GM18508 (cell line): ENCODE results near the gene MTF1.
"Not testable (repeated sequence)": the region's sequence is repeated elsewhere in the genome, so short reads cannot be mapped to it uniquely, and the experiment has no call there.

Source experiments
- ATAC-seq: cut with Tn5 transposase; IDR thresholded peaks from one replicate; pipeline ENCODE4 v1.9.1; 2021; ENCODE audit warnings: moderate number of reproducible peaks; ENCODE audit not compliant: insufficient read depth, unreplicated experiment

MTF1 gene

DNA sequence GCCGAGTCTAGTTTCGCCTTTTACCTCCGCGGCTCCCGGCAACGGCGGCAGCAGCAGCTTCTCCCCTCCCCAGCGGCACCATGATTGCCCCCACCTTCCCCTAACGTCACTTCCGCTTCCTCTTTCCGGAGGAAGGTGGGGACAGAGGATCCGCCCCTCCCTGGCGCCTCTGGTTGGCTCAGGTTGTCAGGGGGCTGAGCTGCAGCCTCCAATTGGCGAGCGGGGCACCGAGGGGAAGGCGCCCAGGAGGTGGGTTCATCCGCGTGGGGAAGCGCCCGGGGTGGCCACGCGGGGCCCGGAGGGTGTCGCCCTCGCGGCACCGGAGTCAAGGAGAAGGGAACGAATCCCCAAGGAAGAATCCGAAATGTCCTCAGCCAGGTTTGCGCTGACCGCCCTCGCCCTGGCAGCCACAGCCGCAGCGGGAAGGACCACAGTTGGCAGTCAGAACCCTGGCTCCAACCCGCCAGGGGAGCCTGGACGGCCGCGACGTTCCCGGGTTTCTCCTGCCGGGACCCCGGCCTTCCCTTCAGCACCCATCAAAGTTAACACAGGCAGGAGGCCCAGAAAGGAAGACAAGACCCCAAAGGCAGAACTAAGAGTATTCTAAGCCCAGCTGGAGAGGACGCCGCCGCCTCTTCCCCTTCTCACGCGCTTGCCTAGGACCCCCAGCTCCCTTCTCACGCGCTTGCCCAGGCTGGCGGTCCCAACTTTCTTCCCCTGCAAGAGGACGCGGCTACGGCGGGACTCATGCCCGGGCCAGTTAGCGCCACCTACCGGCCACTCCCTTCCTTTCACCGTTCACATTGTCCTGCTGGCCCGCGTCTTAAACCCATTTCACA, at the start of gene MTF1:
Gene MTF1, minus strand, starts transcription at position 86 of the 839 bp plus-strand sequence. CDS start 1,934 bp downstream, outside the sequence.
- ATAC-seq: peak; percentile 68

GRCh38 chr1:37908531-37908930, 49.1 kb upstream of the MTF1 start:
- ATAC-seq: not testable (repeated sequence)

DNA sequence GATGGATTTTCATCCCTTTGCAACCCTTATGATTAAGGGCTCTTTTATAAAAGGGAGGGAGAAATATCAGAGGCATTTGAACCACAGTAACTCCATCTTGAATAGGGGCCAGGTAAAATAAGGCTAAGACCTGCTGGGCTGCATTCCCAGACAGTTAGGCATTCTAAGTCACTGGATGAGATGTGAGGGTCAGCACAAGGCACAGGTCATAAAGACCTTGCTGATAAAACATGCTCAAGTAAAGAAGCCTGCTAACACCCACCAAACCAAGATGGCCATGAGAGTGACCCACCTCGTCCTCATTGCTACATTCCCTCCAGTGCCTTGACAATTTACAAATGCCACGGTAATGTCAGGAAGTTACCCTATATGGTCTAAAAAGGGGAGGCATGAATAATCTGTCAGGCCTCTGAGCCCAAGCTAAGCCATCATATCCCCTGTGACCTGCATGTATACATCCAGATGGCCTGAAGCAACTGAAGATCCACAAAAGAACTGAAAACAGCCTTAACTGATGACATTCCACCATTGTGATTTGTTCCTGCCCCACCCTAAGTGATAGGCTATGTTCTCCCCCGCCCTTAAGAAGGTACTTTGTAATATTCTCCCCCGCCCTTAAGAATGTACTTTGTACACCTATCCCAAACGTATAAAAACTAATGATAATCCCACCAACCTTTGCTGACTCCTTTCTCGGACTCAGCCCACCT, 48.2 kb upstream of the MTF1 start:
- ATAC-seq: not testable (repeated sequence)

DNA sequence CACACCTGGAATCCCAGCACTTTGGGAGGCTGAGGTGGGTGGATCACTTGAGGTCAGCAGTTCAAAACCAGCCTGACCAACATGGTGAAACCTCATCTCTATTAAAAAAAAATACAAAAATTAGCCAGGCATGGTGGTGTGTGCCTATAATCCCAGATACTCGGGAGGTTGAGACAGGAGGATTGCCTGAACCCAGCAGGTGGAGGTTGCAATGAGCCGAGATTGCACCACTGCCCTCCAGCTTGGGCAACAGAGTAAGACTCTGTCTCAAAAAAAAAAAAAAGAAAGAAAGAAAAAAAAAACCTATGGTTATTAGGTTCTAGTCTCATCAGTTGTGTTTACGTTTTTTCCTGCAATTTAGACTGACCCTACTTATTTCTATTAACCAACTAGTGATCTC, 47.2 kb upstream of the MTF1 start:
- ATAC-seq: not testable (repeated sequence)

DNA sequence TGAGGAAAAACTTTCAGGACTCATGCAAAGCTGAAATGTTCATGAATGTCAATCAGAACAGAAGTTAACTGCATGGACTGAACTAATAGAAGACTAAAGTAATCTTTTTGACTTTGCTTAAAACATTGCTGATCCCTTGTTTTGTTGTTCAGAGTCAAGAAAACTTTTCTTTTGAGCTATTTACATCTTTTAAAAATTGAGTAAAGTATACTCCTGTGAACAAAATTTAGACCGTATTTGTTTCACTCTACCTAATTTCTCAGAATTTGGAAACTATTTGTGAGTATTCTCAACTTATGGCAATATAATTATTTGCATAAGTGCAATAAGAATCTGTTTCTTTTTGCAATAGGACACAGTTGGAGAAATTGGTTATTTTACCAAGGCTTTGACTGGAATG, 46.3 kb upstream of the MTF1 start:
- ATAC-seq: no peak

- not testable (repeated sequence) for ATAC-seq
These were observed 44.5 kb upstream of the MTF1 start for GRCh38 chr1:37903921-37904320.

GRCh38 chr1:37902983-37903382, 43.6 kb upstream of the MTF1 start:
- ATAC-seq: no peak

DNA sequence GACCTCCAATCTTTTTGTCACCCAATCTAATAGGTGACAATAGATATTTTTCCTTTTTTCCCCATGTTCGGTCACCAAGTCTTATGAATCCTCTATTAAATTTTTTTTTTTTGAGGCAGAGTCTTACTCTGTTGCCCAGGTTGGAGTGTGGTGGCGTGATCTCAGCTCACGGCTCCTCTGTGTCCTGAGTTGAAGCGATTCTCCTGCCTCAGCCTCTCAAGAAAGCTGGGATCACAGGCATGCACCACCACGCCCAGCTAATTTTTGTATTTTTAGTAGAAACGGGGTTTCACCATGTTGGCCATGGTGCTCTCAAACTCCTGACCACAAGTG, 42.5 kb upstream of the MTF1 start:
- ATAC-seq: no peak

DNA sequence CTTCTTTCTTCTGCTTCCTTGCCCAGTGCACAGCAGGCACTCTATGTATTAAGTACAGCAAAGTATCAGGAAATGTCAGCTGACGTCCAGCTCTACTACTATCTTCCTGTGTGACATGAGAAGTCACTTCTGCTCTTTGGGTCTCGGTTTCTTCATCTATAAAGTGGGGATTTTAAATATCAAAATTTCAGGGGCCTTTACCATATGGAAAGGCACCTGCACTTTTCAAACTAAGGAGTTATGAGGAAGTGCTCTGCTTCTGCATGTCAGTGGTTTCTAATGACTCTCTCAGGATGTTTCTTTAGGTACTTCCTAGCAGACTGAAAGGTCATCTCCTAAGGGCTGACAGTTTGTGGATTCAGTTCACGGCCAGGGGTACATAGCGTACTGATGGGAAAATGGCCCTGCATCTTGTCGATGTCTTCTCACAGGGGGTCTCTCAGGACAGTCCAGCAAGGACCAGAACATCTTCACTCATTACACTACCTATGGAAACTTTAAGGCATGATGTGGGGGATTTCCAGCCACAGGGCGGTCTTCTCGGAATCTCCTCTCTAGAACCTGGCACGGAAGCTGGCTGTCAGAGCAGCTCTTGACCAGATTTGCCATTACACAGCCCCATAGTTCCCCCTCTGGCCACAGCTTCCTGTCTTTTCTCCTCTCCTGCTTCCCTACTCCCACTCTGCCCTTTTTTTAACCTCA, 42.0 kb upstream of the MTF1 start:
- ATAC-seq: peak; percentile 53

DNA sequence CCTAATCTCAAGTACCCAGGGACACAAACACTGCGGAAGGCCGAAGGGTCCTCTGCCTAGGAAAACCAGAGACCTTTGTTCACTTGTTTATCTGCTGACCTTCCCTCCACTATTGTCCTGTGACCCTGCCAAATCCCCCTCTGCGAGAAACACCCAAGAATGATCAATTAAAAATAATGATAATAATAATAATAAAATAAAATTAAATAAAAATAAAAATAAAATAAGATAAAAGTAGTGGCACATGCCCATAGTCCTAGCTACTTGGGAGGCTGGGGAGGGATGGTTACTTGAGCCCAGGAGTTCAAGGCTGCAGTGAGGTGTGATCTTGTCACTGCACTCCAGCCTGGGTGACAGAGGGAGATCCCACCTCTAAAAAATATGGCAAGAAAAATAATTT, 38.2 kb upstream of the MTF1 start:
- not testable (repeated sequence) for ATAC-seq

DNA sequence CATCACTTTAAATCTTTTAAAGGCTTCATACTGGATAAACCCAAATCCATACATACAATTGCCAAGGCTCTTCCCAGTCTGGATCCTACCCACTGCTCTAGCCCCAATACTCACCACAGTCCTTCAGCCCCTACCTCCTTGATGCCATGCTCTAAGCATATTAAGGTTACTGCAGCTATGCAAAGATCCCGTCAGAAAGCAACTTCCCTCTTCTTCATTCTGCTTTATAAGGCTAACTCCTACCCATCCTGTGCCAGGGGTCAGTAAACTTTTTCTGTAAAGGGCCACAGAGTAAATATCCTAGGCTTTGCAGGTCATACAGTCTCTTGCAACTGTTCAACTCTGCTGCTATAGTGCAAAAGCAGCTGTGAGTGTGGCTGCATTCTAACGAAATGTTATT, 34.3 kb upstream of the MTF1 start:
- no peak for ATAC-seq

GRCh38 chr1:37892151-37893047, 33.0 kb upstream of the MTF1 start:
- ATAC-seq: no peak

GRCh38 chr1:37890378-37891014, 31.1 kb upstream of the MTF1 start:
- ATAC-seq: no peak

- no peak for ATAC-seq
These were observed 28.8 kb upstream of the MTF1 start for GRCh38 chr1:37888022-37888700.

DNA sequence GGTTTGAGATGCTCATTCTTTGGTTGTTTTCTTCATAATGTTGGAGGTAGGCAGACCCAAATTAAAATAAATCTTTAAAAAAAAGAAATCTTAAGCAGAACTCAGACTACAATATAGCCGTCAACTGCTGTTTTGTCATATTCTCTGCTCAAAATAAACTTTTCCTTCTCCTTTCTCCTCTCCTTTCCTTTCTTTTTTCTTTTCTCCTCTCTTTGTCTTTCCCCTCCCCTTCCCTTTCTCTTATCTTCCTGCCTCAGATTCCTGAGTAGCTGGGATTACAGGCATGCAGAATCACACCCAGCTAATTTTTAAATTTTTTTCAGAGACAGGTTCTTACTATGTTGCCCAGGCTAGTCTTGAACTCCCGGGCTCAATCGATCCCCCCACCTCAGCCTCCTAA, 24.8 kb upstream of the MTF1 start:
- no peak for ATAC-seq

- no peak for ATAC-seq
These were observed 24.3 kb upstream of the MTF1 start for GRCh38 chr1:37883671-37884070.

DNA sequence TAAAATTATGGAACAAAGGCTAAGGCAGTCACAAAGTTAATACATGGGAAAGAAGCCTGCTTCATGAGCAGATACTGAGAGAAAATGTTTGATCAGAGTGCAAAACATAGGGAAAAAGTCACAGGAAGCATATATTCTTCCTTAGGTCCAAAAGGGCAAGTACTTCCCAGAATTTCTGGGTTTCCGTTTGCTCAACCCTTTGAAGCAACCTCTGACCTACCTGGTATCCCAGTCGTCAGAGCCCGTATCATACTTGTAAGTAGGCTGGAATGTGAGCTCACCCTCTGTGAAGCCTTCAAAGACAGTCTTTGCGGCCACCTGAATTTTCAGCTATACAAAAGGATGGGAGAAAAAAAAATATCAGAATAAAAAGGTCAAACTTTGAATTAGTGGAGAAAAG, 20.5 kb upstream of the MTF1 start:
- ATAC-seq: no peak

- ATAC-seq: no peak
These were observed 18.7 kb upstream of the MTF1 start for GRCh38 chr1:37878071-37878470.

DNA sequence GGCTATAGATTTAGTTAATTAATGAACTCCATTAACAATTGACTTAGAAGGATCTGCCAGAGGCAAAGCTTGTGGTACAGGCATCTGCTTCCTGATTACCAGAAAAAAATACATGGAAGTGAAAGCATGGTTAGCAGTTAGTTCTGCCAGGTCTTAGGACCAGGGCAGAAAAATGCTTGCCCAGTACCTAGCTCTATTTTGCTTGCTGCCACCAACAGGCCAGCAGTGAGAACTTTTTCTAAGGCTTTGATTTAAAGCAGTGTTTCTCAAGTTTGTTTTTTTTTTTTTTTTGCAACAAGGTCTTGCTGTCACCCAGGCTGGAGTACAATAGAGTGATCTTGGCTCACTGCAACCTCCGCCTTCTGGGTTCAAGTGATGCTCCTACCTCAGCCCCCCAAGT, 16.4 kb upstream of the MTF1 start:
- no peak for ATAC-seq
